ENCODE measurements around the gene C10orf95. TPM values are rescaled to one million over a fixed set of nuclear protein-coding genes. Genes with fewer than 3 reads are reported as not detected.

The C10orf95 gene
- total RNA-seq, 2 experiments from 2014 or later, result 0.40 to 0.74 TPM

DNA sequence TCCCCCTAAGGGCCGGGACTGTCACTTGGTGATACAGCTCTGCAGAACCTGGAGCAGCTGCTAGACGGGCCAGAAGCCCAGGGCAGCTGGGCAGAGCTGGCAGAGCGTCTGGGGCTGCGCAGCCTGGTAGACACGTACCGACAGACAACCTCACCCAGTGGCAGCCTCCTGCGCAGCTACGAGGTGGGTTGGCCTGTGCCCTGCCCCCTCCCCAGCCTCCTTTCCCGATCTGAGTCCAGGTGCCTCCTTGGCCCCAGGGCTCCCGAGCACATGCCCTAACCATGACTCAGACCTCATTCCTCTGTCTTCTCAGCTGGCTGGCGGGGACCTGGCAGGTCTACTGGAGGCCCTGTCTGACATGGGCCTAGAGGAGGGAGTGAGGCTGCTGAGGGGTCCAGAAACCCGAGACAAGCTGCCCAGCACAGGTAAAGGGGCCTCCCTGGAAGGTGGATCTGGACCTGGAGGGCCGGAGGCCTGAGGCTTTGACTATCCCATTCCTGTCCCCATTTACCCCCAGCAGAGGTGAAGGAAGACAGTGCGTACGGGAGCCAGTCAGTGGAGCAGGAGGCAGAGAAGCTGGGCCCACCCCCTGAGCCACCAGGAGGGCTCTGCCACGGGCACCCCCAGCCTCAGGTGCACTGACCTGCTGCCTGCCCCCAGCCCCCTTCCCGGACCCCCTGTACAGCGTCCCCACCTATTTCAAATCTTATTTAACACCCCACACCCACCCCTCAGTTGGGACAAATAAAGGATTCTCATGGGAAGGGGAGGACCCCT lies 49.4 kb downstream of the C10orf95 start:
- ChIA-PET POLR2A (interaction anchor here (0.6 kb wide), 1 partner anchor 48 kb away, joined by 3 read pairs; no protein-coding TSS in a partner anchor), CTCF (interaction anchor here (0.6 to 8.4 kb wide), 3 partner anchors 11 to 394 kb away, joined by 4 to 52 read pairs (median 18); partner anchors contain the start of gene C10orf95)

DNA sequence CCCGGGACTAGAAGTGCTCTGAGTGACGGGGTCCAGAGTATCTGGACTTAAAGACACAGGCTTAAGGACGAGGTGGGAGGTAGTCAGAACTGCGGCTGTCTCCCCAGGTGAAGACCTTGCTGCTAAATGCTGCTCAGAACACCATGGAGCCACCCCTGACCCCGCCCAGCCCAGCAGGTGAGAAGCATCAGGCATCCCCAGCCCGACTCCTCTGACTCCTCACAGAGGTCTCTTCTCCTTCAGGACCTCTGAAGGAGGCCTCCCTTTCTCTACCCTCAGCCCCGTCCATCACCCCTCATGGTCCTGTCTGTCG lies 50.0 kb downstream of the C10orf95 start:
- CTCF ChIA-PET, result interaction anchor here (0.6 to 8.4 kb wide), 5 partner anchors 11 to 394 kb away, joined by 3 to 52 read pairs (median 18); partner anchors contain the start of gene C10orf95
- POLR2A ChIA-PET, result no interaction called here

- ChIA-PET POLR2A (interaction anchor here (0.9 kb wide), 2 partner anchors 9 to 50 kb away, joined by 3 read pairs; no protein-coding TSS in a partner anchor), CTCF (interaction anchor here (0.6 to 8.4 kb wide), 12 partner anchors 12 to 393 kb away, joined by 3 to 52 read pairs (median 5); partner anchors contain the start of genes ACTR1A, C10orf95 and FBXL15)
These were observed 50.6 kb downstream of the C10orf95 start for GRCh38 chr10:102400598-102401341.

GRCh38 chr10:102400076-102400475 lies 51.3 kb downstream of the C10orf95 start:
- POLR2A ChIA-PET, result interaction anchor here (0.9 to 1.3 kb wide), 4 partner anchors 9 to 51 kb away, joined by 3 to 4 read pairs (median 4); no protein-coding TSS in a partner anchor
- CTCF ChIA-PET, result interaction anchor here (0.6 to 8.4 kb wide), 21 partner anchors 7 to 285 kb away, joined by 3 to 52 read pairs (median 5); partner anchors contain the start of genes ACTR1A, C10orf95 and FBXL15

Other genes with a start within 250 kb of the C10orf95 start
- gene ELOVL3, start 225.2 kb downstream of the C10orf95 start, total RNA-seq, result not detected
- gene PITX3, start 210.0 kb downstream of the C10orf95 start, total RNA-seq, result not detected
- 10 to 100 TPM; 34.9 to 36.1 TPM for gene GBF1, start 206.0 kb downstream of the C10orf95 start, total RNA-seq
- gene NFKB2, start 55.8 kb downstream of the C10orf95 start, total RNA-seq, result 100 to 1,000 TPM; 272 to 279 TPM
- gene PSD, start 32.8 kb downstream of the C10orf95 start, total RNA-seq, result 1 to 10 TPM; 3.6 to 4.9 TPM
- gene FBXL15, start 30.7 kb downstream of the C10orf95 start, total RNA-seq, result 10 to 100 TPM; 13.2 to 14.4 TPM
- gene CUEDC2, start 19.0 kb downstream of the C10orf95 start, total RNA-seq, result 10 to 100 TPM; 64.6 to 66.0 TPM
- gene ACTR1A, start 51.2 kb upstream of the C10orf95 start, total RNA-seq, result 10 to 100 TPM; 70.0 to 74.0 TPM
- 1 to 10 TPM; 6.8 to 7.4 TPM for gene SUFU, start 52.4 kb upstream of the C10orf95 start, total RNA-seq
- 10 to 100 TPM; 67.1 to 71.0 TPM for gene TRIM8, start 192.9 kb upstream of the C10orf95 start, total RNA-seq